Adrenal gland (tissue), 5 donors: ENCODE data around the gene B3GNT2.

Experiments
- POLR2A ChIP-seq, 2 donors: fragments of 450-650 bp; IDR thresholded peaks; one replicate each; pipeline ENCODE4 v1.6.1; 2017; ENCODE audit warnings: antibody characterized with exemption in 2 of 2, mild to moderate bottlenecking in 2 of 2, moderate library complexity in 1 of 2
- TF ChIP-seq, protein P1 (sequence below), 6 experiments: fragments of 450-650 bp in 4 of 6; fragments of 200-600 bp in 2 of 6; sonication (generic) in 1 of 6; IDR thresholded peaks; 1 replicate in 5 of 6; 2 replicates in 1 of 6; pipeline versions ENCODE4 v1.5.1 to v1.8.0; 2016 to 2021; ENCODE audit warnings: antibody characterized with exemption in 6 of 6, mild to moderate bottlenecking in 2 of 6, moderate library complexity in 1 of 6
- donor health status: DM: no; HTN: no; CAD: no.

DNA sequence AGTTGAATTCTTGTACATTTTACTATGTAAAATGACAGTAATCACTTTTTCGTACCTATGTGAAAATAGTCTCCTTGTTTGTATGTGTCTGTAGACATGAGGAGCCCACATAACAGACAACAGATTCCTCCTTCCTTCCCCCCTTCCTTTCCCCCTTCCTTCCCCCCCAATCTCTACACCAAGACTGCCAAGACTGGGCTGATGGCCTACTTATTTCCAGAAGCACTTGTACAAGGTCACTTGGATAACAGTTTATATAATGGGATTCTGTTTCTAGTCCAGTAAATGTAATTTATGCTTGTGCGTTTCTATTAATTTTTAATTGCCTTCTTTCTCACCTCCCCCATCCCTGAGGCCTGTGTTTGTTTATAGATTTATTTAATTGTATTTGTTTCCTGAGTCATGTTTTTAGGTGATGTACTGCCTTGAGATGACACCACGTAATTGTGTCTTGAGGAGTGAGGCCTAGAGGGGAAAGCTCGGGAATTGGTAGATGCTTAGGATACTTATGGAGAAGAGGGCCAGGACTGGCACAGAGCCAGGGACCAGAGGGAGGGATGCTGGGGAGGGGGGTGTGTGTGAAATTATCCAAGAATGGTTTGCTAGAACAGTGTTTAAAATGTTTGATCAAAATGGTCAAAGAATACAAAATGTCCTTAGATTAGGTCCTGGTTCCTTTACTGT is 12.3 kb downstream of the B3GNT2 start:
- TF ChIP-seq, protein P1, sequence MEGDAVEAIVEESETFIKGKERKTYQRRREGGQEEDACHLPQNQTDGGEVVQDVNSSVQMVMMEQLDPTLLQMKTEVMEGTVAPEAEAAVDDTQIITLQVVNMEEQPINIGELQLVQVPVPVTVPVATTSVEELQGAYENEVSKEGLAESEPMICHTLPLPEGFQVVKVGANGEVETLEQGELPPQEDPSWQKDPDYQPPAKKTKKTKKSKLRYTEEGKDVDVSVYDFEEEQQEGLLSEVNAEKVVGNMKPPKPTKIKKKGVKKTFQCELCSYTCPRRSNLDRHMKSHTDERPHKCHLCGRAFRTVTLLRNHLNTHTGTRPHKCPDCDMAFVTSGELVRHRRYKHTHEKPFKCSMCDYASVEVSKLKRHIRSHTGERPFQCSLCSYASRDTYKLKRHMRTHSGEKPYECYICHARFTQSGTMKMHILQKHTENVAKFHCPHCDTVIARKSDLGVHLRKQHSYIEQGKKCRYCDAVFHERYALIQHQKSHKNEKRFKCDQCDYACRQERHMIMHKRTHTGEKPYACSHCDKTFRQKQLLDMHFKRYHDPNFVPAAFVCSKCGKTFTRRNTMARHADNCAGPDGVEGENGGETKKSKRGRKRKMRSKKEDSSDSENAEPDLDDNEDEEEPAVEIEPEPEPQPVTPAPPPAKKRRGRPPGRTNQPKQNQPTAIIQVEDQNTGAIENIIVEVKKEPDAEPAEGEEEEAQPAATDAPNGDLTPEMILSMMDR (IDR thresholded peaks at IDR 0.05) = no peak
- no peak for TF ChIP-seq POLR2A (IDR thresholded peaks at IDR 0.05)
